ENCODE measurements around the gene COMMD8. TPM values are rescaled to one million over a fixed set of nuclear protein-coding genes. Genes with fewer than 3 reads are reported as not detected.
"Not testable (repeated sequence)": the region's sequence is repeated elsewhere in the genome, so short reads cannot be mapped to it uniquely, and the experiment has no call there.

Gene COMMD8
- total RNA-seq, 6 experiments from 2014 or later, result 4.5 to 9.2 (median 7.0) TPM

DNA sequence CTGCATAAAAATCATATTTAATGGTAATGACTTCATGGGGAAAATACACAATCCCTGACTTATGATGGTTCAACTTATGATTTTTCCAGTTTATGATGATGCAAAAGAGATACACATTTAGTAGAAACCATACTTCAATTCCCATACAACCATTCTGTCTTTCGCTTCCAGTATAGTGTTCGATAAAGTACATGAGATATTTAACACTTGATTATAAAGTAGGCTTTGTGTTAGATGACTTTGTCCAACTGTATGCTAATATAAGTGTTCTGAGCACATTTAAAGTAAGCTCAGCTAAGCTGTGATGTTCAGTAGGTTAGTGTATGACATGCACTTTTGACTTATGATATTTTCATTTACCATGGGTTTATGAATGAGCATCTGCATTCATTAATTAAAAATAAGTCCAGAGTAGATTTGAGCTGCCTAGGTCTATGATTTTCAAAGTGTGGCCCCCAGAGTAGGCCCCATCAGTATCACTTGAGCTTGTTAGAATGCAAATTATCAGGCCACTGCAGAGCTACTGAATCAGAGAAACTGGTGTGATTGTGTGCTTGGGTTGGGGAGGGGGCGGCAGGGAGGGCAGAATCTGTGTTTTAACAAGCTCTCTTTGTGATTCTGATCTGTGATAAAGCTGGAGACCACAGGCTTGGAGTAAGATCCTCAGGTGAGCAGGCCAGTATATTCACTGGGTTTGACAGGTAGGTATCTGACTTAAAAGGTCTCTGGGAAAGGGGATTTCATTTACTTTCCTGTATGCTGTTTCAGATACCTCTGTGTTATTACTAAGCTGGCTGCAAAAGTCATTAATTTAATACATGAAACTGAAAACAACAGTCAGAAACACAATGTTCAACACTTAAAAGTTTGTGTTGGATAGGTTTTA, 30.0 kb upstream of the COMMD8 start:
- H3K27me3 ChIP-seq, result no peaks in the 10 kb centered on the region
- no peak for DNase-seq
- H3K36me3 ChIP-seq, result no peaks in the 10 kb centered on the region
- H3K4me1 ChIP-seq, result peaks cover 0 to 2% (median 0%) of the 10 kb centered on the region in 4 donors
- intact Hi-C loops (cut with DNase I), result no loop called here
- ATAC-seq, result no peak
- TF ChIP-seq CTCF (IDR thresholded peaks at IDR 0.05), result no peak
- no peak overlapping the region for H3K4me3 ChIP-seq
- no peak overlapping the region for H3K27ac ChIP-seq
- H3K9me3 ChIP-seq, result peaks cover 0 to 2% (median 0%) of the 10 kb centered on the region in 4 donors
- 84% methylated on average over 2 of the region's 3 CpGs for WGBS (ENCODE audit: insufficient coverage, low coverage, low lambda C conversion rate, missing lambda C conversion rate)

DNA sequence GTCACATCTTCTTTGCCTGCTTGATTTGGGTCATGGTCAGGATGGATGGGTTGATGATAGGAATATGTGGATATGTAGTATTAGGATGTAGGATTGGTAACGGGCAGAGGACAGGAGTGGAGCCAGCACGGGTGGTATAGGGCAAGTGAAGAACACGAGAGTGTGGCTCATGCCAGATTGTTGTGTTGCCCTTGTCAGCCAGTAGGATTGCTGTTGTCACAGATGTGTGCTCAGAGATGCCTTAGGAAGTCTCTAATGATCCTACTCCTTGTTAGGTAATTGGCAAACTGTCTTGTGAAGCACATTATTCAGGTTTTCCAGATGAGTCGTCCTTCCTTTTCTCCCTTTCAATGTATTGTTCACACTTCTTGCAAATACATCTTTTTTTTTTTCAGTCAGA, 27.0 kb upstream of the COMMD8 start:
- WGBS (ENCODE audit: insufficient coverage, low coverage, low lambda C conversion rate, missing lambda C conversion rate), result 56% methylated on average over 4 of the region's 4 CpGs
- H3K27me3 ChIP-seq, result no peaks in the 10 kb centered on the region
- no peaks in the 10 kb centered on the region for H3K36me3 ChIP-seq
- H3K9me3 ChIP-seq, result no peaks in the 10 kb centered on the region
- peak in 3 of 4 donors; percentile 24 to 27 (median 24) for TF ChIP-seq CTCF (IDR thresholded peaks at IDR 0.05)
- no peak for TF ChIP-seq POLR2A (IDR thresholded peaks at IDR 0.05)
- DNase-seq (no peak), ATAC-seq (peak; percentile 40 to 59 (median 48))
- H3K4me1 ChIP-seq, result peaks cover 0 to 6% (median 0%) of the 10 kb centered on the region in 4 donors
- no peak overlapping the region for H3K4me3 ChIP-seq
- intact Hi-C loops (cut with DNase I), result no loop called here
- H3K27ac ChIP-seq, result no peak overlapping the region

DNA sequence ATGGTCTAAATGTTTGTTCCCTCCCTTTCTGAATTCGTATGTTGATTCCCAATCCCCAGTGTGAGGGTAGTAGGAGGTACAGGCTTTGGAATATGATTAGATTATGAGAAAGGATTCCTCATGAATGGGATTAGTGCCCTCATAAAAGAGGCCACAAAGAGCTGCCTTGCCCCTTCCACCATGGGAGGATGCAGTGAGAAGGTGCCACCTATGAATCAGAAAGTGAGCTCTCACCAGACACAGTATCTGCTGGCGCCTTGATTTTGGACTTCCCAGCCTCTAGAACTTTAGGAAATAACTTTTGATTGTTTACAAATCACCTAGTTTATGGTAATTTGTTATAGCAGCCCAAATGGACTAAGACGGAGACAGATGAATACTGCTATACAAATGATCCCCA, 25.2 kb upstream of the COMMD8 start:
- ATAC-seq (no peak), DNase-seq (no peak)
- WGBS (ENCODE audit: insufficient coverage, low coverage, low lambda C conversion rate, missing lambda C conversion rate), result 46% methylated on average over 3 of the region's 3 CpGs
- TF ChIP-seq CTCF (IDR thresholded peaks at IDR 0.05) (no peak), POLR2A (IDR thresholded peaks at IDR 0.05) (no peak)
- Histone ChIP-seq H3K9me3 (no peaks in the 10 kb centered on the region), H3K27ac (no peak overlapping the region), H3K4me1 (peaks cover 0 to 6% (median 1%) of the 10 kb centered on the region in 4 donors), H3K27me3 (no peaks in the 10 kb centered on the region), H3K4me3 (no peak overlapping the region), H3K36me3 (no peaks in the 10 kb centered on the region)
- intact Hi-C loops (cut with DNase I), result no loop called here

DNA sequence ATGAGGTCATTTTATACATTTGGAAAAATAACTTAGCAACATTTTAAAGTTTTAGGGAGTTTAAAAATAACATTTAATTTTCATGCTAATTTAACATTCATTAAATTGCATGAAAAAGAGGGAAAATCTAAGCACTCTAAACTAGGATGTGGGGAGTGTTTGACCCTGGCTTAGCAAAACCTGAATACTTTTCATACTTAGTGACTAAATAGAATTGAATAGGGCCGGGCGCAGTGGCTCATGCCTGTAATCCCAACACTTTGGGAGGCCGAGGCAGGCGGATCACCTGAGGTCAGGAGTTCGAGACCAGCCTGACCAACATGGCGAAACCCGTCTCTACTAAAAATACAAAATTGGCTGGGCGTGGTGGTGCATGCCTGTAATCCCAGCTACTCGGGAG, 23.2 kb upstream of the COMMD8 start:
- H3K27ac ChIP-seq; H3K4me3 ChIP-seq; H3K36me3 ChIP-seq; intact Hi-C loops (cut with DNase I); H3K9me3 ChIP-seq; DNase-seq; H3K4me1 ChIP-seq; H3K27me3 ChIP-seq; ATAC-seq: not testable (repeated sequence)
- WGBS (ENCODE audit: insufficient coverage, low coverage, low lambda C conversion rate, missing lambda C conversion rate), result 98% methylated on average over 6 of the region's 9 CpGs

DNA sequence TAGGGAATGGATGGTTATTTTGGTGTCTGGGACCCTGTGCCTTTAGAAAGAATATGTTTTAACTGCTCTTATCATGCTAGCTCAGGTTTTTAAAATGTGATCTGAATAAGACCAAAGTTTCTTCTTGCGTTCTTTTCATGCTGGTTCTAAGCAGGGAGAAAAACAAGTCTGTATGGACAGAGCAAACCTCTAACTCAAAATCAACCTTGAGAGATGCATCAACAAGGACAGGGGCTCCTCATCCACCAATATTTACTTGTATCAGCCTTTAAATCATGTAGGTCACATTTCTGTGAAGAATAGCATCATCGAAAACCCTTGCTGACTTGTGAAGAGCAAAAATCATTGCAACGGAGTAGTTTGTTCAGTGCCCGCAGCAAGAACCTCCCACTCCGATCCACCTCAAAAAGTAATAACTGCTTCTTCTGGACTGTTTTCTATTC, 22.8 kb upstream of the COMMD8 start:
- H3K27me3 ChIP-seq, result no peaks in the 10 kb centered on the region
- WGBS (ENCODE audit: insufficient coverage, low coverage, low lambda C conversion rate, missing lambda C conversion rate), result 21% methylated on average over 5 of the region's 5 CpGs
- ATAC-seq (no peak), DNase-seq (no peak)
- peaks cover 0 to 6% (median 1%) of the 10 kb centered on the region in 4 donors for H3K4me1 ChIP-seq
- no peaks in the 10 kb centered on the region for H3K36me3 ChIP-seq
- H3K9me3 ChIP-seq, result no peaks in the 10 kb centered on the region
- H3K4me3 ChIP-seq, result peak overlapping the region; percentile 46 to 67 (median 62)
- no peak for TF ChIP-seq CTCF (IDR thresholded peaks at IDR 0.05)
- TF ChIP-seq POLR2A (IDR thresholded peaks at IDR 0.05), result no peak
- intact Hi-C loops (cut with DNase I), result no loop called here
- peak overlapping the region; percentile 82 to 89 (median 87) for H3K27ac ChIP-seq
